ENCODE measurements around the gene SLC1A1. TPM values are rescaled to one million over a fixed set of nuclear protein-coding genes. Genes with fewer than 3 reads are reported as not detected.
"Not testable (repeated sequence)": the region's sequence is repeated elsewhere in the genome, so short reads cannot be mapped to it uniquely, and the experiment has no call there.

Gene SLC1A1
- total RNA-seq, 2 donors from 2014 or later, result 1.4 TPM; not detected in 1

DNA sequence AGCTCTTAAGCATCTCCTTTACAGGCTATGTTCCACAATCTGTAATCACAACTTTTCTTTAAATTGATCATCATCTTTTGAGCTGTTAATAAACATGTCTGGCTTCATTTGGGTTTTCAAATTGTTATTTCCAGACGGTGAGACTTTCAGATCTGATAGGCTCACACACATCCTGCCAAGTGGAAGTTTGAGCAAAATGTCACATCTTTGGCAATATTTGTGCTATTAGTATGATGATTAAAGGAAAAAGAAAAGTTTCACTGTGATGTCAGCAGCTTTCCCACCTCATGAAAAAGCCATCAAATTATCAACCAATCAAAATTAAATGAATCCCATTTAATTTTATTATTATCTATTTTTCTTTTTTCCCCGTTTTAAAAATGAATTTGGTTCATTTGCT, 29.8 kb downstream of the SLC1A1 start:
- H3K36me3 Mint-ChIP-seq, result peaks cover 0 to 22% of the 10 kb centered on the region in 2 donors
- peak in 1 of 2 donors; percentile 31 for ATAC-seq

DNA sequence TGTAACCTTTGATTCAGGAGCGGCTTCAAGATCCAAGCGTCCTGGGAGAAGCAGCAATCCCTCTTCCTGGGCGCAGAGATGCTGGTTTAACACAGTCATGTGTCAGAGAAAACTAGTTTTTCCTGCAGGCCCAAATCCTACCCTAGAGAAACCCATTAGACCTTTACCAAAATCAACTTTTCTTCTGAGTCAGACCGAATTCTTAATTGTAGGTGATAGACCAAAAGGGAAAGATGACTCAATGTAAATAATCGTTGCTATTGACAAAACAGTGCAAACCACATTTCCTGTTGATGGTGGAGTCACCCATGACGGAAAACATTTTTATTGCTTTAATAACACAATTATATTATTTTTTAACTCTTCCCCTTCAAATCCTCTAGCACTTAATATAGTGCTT, 40.1 kb downstream of the SLC1A1 start:
- Mint-ChIP-seq H3K9me3 (peaks cover 7 to 26% of the 10 kb centered on the region in 2 donors), H3K36me3 (peaks cover 10 to 51% of the 10 kb centered on the region in 2 donors), H3K27ac (peak overlapping the region in 1 of 2 donors; percentile 63)
- DNase-seq (ENCODE audit: low spot score in 2 of 2) (no peak), ATAC-seq (peak in 1 of 2 donors; percentile 69)

More for the DNA sequence above, 29.8 kb downstream of the SLC1A1 start:
- DNase-seq (ENCODE audit: low spot score in 2 of 2), result no peak
- H3K9me3 Mint-ChIP-seq, result peaks cover 0 to 22% of the 10 kb centered on the region in 2 donors
- H3K27ac Mint-ChIP-seq, result no peak overlapping the region

DNA sequence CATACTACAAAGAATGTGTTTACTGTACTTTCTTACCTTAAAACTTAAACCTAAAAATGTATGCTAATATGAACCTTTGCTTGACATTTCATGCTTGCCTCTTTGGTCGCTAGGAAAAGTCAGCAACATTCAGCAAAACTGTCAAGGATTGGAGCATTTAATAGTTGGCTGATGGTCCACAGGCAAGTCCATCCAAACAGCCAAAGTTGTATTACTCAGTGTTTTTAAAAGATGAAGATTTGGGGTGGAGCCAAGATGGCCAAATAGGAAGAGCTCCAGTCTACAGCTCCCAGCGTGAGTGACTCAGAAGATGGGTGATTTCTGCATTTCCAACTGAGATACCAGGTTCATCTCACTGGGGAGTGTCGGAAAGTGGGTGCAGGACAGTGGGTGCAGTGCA, 40.6 kb downstream of the SLC1A1 start:
- DNase-seq (ENCODE audit: low spot score in 2 of 2); H3K27ac Mint-ChIP-seq; ATAC-seq: not testable (repeated sequence)
- Mint-ChIP-seq H3K9me3 (peaks cover 7 to 26% of the 10 kb centered on the region in 2 donors), H3K36me3 (peaks cover 10 to 50% of the 10 kb centered on the region in 2 donors)

DNA sequence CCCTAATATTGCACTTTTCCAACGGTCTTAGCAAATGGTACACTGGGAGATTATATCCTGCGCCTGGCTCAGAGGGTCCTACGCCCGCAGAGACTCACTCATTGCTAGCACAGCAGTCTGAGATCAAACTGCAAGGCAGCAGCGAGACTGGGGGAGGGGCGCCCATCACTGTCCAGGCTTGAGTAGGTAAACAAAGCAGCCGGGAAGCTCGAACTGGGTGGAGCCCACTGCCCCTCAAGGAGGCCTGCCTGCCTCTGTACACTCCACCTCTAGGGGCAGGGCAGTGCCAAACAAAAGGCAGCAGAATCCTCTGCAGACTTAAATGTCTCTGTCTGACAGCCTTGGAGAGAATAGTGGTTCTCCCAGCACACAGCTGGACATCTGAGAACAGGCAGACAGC, 41.1 kb downstream of the SLC1A1 start:
- not testable (repeated sequence) for ATAC-seq; DNase-seq (ENCODE audit: low spot score in 2 of 2); H3K27ac Mint-ChIP-seq
- peaks cover 10 to 45% of the 10 kb centered on the region in 2 donors for H3K36me3 Mint-ChIP-seq
- H3K9me3 Mint-ChIP-seq, result peaks cover 7 to 26% of the 10 kb centered on the region in 2 donors

DNA sequence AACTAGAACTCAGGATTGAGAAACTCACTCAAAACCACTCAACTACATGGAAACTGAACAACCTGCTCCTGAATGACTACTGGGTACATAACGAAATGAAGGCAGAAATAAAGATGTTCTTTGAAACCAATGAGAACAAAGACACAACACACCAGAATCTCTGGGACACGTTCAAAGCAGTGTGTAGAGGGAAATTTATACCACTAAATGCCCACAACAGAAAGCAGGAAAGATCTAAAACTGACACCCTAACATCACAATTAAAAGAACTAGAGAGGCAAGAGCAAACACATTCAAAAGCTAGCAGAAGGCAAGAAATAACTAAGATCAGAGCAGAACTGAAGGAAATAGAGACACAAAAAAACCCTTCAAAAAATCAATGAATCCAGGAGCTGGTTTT, 43.6 kb downstream of the SLC1A1 start:
- Mint-ChIP-seq H3K9me3 (peaks cover 7 to 19% of the 10 kb centered on the region in 2 donors), H3K36me3 (peaks cover 9 to 32% of the 10 kb centered on the region in 2 donors)
- not testable (repeated sequence) for DNase-seq (ENCODE audit: low spot score in 2 of 2); H3K27ac Mint-ChIP-seq; ATAC-seq

DNA sequence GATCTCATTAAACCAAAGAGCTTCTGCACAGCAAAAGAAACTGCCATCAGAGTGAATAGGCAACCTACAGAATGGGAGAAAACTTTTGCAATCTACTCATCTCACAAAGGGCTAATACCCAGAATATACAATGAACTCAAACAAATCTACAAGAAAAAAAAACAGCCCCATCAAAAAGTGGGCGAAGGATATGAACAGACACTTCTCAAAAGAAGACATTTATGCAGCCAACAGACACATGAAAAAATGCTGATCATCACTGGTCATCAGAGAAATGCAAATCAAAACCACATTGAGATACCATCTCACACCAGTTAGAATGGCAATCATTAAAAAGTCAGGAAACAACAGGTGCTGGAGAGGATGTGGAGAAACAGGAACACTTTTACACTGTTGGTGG, 45.9 kb downstream of the SLC1A1 start:
- not testable (repeated sequence) for H3K27ac Mint-ChIP-seq; ATAC-seq; DNase-seq (ENCODE audit: low spot score in 2 of 2)
- Mint-ChIP-seq H3K36me3 (peaks cover 9 to 21% of the 10 kb centered on the region in 2 donors), H3K9me3 (peaks cover 7 to 15% of the 10 kb centered on the region in 2 donors)

DNA sequence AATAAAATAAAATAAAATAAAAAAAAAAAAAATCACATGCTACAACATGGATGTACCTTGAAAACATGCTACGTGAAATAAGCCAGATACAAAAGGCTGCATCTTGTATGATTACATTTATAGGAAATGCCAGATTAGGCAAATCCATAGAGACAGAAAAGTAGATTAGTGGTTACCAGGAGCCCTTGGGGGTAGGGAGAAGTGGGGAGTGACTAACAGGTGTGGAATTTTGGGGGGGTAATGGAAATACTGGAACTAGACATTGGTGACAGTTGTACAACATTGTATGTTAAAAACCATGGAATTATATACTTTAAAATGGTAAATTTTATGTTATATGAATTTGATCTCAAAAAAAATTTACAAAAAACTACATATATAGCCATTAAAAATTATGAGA, 47.3 kb downstream of the SLC1A1 start:
- Mint-ChIP-seq H3K27ac (no peak overlapping the region), H3K9me3 (peaks cover 4 to 9% of the 10 kb centered on the region in 2 donors), H3K36me3 (peaks cover 4 to 8% of the 10 kb centered on the region in 2 donors)
- ATAC-seq (no peak), DNase-seq (ENCODE audit: low spot score in 2 of 2) (no peak)

DNA sequence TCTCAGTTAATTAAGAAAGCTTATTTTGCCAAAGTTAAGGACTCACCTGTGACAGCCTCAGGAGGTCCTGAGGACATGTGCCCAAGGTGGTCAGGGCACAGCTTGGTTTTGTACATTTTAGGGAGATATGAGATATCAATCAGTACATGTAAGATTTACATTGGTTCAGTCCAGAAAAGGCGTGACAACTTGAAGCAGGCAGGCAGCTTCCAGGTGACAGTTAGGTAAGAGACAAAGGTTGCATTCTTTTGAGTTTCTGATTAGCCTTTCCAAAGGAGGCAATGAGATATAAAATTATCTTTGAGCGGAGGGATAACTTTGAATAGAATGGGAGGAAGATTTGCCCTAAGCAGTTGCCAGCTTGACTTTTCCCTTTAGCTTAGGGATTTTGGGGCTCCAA, 47.8 kb downstream of the SLC1A1 start:
- DNase-seq (ENCODE audit: low spot score in 2 of 2), result no peak
- no peak for ATAC-seq
- H3K9me3 Mint-ChIP-seq, result peaks cover under 1 to 9% of the 10 kb centered on the region in 2 donors
- H3K36me3 Mint-ChIP-seq, result peaks cover 4% of the 10 kb centered on the region in 2 donors
- H3K27ac Mint-ChIP-seq, result no peak overlapping the region

DNA sequence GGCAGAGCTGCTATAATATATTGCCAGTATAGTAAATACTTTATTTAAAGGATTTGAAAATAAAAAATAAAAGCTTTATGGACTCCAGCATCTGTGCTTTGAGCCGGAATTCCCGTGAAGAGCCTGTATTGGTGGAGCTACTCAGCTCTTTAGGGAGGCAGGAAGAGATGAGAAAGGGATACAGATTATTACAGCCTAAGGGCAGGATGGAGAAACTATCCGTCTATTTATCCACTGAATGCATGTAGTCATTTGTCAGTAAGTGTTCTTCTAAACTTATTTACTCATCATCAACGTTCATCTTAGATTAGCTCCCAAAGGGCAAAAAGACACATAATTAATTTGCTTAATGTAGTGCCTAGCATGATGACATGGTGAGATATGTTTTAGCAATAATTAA, 48.4 kb downstream of the SLC1A1 start:
- no peak overlapping the region for H3K27ac Mint-ChIP-seq
- DNase-seq (ENCODE audit: low spot score in 2 of 2) (no peak), ATAC-seq (no peak)
- peaks cover 4% of the 10 kb centered on the region in 2 donors for H3K36me3 Mint-ChIP-seq
- peaks cover 0 to 9% of the 10 kb centered on the region in 2 donors for H3K9me3 Mint-ChIP-seq

DNA sequence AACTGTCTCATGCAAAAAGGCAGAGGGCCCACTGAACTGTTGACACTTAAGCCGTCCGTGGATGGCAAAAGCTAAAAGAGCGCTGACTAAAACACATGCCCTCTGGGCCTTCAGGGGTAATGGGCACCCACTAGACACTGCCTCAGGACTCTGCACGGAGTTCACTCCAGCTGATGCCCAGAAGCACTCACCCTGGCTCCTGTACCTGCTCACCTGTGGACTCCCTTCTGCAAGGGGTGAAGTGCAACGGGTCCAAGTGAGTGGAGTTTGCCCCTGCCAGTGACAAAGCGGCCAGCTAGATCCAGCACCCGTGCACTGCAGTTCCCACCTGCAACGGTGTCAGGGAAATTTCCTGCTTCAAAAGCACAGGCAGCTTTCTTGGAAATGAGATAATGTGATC, 50.2 kb downstream of the SLC1A1 start:
- no peak for DNase-seq (ENCODE audit: low spot score in 2 of 2)
- Mint-ChIP-seq H3K36me3 (peaks cover 0 to 4% of the 10 kb centered on the region in 2 donors), H3K27ac (no peak overlapping the region), H3K9me3 (peaks cover 5 to 9% of the 10 kb centered on the region in 2 donors)
- no peak for ATAC-seq

DNA sequence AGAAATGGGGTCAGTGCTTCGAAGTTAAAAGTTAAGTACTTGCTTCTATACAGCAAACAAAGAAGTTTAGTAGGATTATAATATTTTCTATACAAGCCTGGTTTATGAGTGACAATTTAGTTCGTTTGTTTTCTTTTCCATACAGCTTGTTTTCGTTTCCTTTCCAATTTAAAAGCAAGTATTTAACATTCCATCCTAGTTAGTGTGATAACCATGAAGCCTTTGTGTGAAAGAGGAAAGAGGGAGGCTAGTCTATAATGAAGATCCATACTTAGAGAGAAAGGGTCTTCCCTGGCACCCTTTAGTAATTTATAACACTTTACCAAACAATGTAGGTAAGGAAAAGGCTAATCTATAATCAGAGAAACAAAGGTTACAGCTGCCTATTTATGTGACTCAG, 51.0 kb downstream of the SLC1A1 start:
- H3K36me3 Mint-ChIP-seq, result peaks cover 0 to 4% of the 10 kb centered on the region in 2 donors
- ATAC-seq (no peak), DNase-seq (ENCODE audit: low spot score in 2 of 2) (no peak)
- H3K9me3 Mint-ChIP-seq, result peaks cover 5 to 9% of the 10 kb centered on the region in 2 donors
- no peak overlapping the region for H3K27ac Mint-ChIP-seq

DNA sequence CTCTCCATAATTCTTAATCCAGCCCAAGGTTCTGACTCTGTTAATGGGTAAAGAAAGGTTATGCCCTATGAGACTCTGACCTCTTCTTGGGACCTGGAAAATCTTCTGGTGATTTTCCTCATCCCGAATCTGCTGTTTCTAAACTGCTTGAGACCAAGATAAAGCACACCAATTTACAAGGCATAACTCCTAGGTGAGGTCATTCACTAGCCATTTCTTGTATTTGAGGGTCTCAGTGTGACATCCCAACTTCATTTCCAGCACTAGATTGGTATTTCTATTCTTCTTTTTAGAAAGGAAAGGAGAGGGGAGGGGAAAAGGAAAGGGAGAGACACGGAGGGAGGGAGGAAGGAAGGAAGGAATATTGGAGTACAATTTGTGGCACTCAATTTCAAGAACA, 51.6 kb downstream of the SLC1A1 start:
- Mint-ChIP-seq H3K36me3 (peaks cover 0 to 4% of the 10 kb centered on the region in 2 donors), H3K27ac (no peak overlapping the region), H3K9me3 (peaks cover 5 to 9% of the 10 kb centered on the region in 2 donors)
- DNase-seq (ENCODE audit: low spot score in 2 of 2) (no peak), ATAC-seq (no peak)

DNA sequence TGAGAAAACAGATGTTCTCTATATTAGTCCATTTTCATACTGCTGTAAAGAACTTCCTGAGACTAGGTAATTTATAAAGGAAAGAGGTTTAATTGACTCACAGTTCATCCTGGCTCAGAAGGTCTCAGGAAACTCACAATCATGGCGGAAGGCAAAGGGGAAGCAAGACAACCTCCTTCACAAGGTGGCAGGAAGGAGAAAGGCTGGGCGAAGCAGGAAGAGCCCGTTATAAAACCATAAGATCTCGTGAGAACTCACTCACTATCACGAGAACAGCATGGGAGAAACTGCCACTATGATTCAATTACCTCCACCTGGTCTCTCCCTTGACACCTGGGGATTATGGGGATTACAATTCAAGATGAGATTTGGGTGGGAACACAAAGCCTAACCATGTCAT, 54.4 kb downstream of the SLC1A1 start:
- ATAC-seq; DNase-seq (ENCODE audit: low spot score in 2 of 2); H3K36me3 Mint-ChIP-seq; H3K9me3 Mint-ChIP-seq; H3K27ac Mint-ChIP-seq: not testable (repeated sequence)

DNA sequence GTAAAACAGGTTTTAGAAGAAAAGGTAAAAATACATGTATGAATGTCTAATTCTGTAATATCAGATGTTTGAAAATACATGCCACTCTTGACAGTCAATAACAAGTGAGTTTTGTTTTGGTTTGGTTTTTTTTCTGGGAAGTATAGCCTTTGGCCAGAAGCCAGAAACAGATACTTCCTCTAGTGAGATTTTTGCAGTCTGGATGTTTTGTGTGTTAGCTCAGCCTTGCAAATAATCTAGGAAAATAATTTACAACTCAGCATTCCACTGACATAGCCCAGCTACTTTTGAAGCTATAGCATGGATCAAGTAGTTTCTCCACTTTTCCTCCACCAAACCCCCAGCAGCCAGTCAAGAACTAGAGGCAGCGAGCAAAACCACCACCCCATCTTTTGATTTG, 56.7 kb downstream of the SLC1A1 start:
- Mint-ChIP-seq H3K9me3 (peaks cover 5 to 14% of the 10 kb centered on the region in 2 donors), H3K27ac (no peak overlapping the region), H3K36me3 (no peaks in the 10 kb centered on the region)
- ATAC-seq (no peak), DNase-seq (ENCODE audit: low spot score in 2 of 2) (no peak)

DNA sequence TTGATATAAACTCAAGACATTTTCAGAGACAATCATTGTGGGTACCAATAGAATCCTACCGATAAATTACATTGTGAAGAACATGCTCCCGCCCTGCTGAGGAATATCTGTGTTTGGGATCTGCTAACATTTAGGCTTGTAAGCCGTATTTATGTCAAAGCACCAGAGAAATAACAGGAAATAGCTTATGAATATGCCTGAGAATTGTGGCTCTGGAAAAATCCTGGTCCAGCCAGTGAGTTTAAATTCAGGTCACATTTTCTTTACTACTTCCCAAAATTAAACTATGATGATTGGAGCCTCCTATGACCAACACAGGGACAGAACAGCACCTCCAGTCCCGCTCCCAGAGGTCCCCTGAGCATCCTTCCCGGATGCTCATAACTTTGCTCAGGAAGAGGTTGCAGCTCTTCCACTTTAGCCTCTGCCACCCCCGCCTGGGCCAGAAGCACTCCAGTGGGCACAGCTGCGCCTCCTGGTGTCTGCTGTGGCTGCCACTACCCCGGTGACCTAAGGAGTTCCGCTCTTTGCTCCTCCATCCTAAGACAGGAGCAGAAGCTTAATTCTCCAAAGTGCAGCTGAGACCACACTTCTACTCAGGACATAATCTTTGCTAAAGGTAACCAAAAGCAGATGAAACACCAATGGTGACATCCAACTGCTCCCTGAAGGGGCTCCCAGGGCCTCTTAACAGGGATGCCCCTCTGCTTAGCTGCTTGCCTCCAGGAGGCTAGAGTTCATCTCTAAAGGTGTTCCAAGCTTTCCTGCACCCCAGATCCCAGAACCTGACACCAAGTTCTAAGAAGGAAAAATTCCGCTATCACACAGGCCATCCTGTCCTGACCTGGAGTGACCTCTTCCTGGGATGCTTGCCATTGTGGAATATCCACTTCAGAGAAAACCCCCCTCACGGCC, 58.8 kb downstream of the SLC1A1 start:
- ATAC-seq, result no peak
- Mint-ChIP-seq H3K36me3 (no peaks in the 10 kb centered on the region), H3K9me3 (peaks cover 5 to 14% of the 10 kb centered on the region in 2 donors), H3K27ac (peak overlapping the region in 1 of 2 donors; percentile 26)
- no peak for DNase-seq (ENCODE audit: low spot score in 2 of 2)

DNA sequence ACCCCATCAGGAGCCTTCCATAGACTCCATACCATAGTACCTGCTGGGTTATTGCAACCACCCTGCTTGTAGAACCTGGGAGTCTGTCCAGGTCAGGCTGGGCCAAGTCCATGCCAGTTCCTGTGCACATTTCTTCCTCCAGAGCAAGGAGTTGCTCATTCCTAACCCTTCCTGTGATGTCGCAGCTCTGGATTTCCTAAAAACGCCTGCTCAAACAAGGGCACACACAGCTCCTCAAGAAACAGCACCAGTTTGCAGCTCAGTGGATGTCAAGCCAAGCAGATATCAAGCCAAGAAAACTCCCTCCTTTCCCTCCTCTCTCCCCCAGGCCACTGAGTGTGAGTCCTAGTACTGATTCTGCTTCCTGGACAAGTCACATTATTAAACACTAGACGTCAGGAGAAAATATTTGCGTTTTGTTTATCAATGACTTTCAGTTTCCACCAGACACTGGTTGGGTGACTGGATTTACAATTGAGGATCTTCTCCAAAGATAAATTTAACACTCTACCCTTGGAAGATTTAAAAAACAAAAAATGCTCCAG, 59.6 kb downstream of the SLC1A1 start:
- Mint-ChIP-seq H3K27ac (peak overlapping the region; percentile 26 to 70), H3K36me3 (no peaks in the 10 kb centered on the region), H3K9me3 (peaks cover 0 to 9% of the 10 kb centered on the region in 2 donors)
- DNase-seq (ENCODE audit: low spot score in 2 of 2) (no peak), ATAC-seq (no peak)

DNA sequence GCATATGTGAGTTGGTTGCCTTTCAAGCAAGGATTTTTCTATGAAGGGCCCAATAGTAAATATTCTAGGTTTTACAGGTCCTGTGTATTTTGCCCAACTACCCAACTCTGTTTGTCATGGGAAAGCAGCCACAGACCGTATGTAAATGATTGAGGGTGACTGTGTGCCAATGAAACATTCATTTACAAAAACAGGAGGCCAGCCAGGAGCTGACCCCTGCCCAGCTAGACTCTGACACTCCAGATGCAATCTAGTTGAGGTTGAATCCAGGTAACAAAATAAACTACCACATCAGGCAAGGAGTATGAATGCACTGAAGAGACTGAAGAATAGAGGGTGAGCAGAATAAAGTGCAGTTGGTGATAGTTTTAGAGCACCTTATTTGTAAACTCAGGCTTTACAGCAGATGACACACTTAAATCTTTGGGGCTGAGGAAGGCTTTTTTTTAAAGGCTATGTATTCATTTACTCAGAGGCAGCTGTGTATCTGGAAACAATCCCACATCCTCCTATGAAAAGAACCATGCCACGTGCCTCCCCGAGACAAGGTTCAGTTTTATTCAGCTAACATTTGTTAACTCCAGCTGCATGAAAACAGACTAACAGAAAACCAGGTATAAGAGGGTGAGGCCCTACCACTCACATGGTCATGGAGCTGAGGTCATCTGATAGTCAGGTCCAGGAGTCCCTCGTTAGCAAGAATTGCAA, 60.7 kb downstream of the SLC1A1 start:
- H3K36me3 Mint-ChIP-seq, result no peaks in the 10 kb centered on the region
- no peak overlapping the region for H3K27ac Mint-ChIP-seq
- ATAC-seq (peak in 1 of 2 donors; percentile 67), DNase-seq (ENCODE audit: low spot score in 2 of 2) (no peak)
- peaks cover 0 to 4% of the 10 kb centered on the region in 2 donors for H3K9me3 Mint-ChIP-seq
